MM.1S (cell line): Measurements from ENCODE around the gene CELF3.

ENCODE experiments used
- DNase-seq: peaks from one replicate; pipeline ENCODE4 v3.0.0-alpha.2; 2015
- H2AFZ ChIP-seq: fragments of 300-600 bp; sonication (generic); 2 replicates; pipeline ENCODE4 v1.6.0; 2016; ENCODE audit warnings: antibody characterized with exemption, low read length
- H3F3A ChIP-seq: fragments of 300-600 bp; sonication (generic); 2 replicates; pipeline ENCODE4 v1.6.1; 2016; ENCODE audit warnings: mild to moderate bottlenecking, antibody characterized with exemption, low read length, moderate library complexity, mixed read lengths; ENCODE audit not compliant: insufficient read depth
- H3K27ac ChIP-seq: fragments of 300-600 bp; sonication (generic); 2 replicates; pipeline ENCODE4 v1.5.1; 2016; ENCODE audit warnings: mild to moderate bottlenecking, low read length
- H3K27me3 ChIP-seq: fragments of 300-600 bp; sonication (generic); replicated peaks from 2 replicates; pipeline ENCODE4 v1.6.0; 2016; ENCODE audit warnings: low read length; ENCODE audit not compliant: insufficient read depth
- H3K36me3 ChIP-seq: fragments of 300-600 bp; sonication (generic); replicated peaks from 2 replicates; pipeline ENCODE4 v1.6.1; 2016; ENCODE audit warnings: mild to moderate bottlenecking, low read length, mixed read lengths; ENCODE audit not compliant: insufficient read depth
- H3K4me1 ChIP-seq: fragments of 300-600 bp; sonication (generic); 2 replicates; pipeline ENCODE4 v1.6.1; 2016; ENCODE audit warnings: low read length, mixed read lengths
- H3K4me2 ChIP-seq: fragments of 300-600 bp; sonication (generic); 2 replicates; pipeline ENCODE4 v1.6.0; 2016; ENCODE audit warnings: low read depth, low read length
- H3K4me3 ChIP-seq: fragments of 300-600 bp; sonication (generic); 2 replicates; pipeline ENCODE4 v1.5.1; 2016; ENCODE audit warnings: low read length, mixed read lengths
- H3K79me2 ChIP-seq: fragments of 300-600 bp; sonication (generic); 2 replicates; pipeline ENCODE4 v1.6.1; 2016; ENCODE audit warnings: mixed run types, low read length, mixed read lengths
- H3K9ac ChIP-seq: fragments of 300-600 bp; sonication (generic); 2 replicates; pipeline ENCODE4 v1.6.1; 2016; ENCODE audit warnings: low read length, mixed read lengths
- H3K9me2 ChIP-seq: fragments of 300-600 bp; sonication (generic); replicated peaks from 2 replicates; pipeline ENCODE4 v1.6.1; 2016; ENCODE audit warnings: mild to moderate bottlenecking, low read length, mixed read lengths; ENCODE audit not compliant: insufficient read depth
- H3K9me3 ChIP-seq: fragments of 300-600 bp; sonication (generic); replicated peaks from 2 replicates; pipeline ENCODE4 v1.6.1; 2016; ENCODE audit warnings: mild to moderate bottlenecking, low read length, mixed read lengths; ENCODE audit not compliant: insufficient read depth
- H4K20me1 ChIP-seq: fragments of 300-600 bp; sonication (generic); 2 replicates; pipeline ENCODE4 v1.6.1; 2016; ENCODE audit warnings: mild to moderate bottlenecking, low read length, moderate library complexity, mixed read lengths; ENCODE audit not compliant: insufficient read depth
- EZH2 ChIP-seq: fragments of 300-600 bp; sonication (generic); optimal IDR thresholded peaks from 2 replicates; pipeline ENCODE3; 2017; ENCODE audit warnings: low read depth, mild to moderate bottlenecking, antibody characterized with exemption, low read length, mixed read lengths
- EZH2phosphoT487 ChIP-seq: fragments of 300-600 bp; sonication (generic); IDR thresholded peaks from 2 replicates; pipeline ENCODE4 v1.6.1; 2018; ENCODE audit warnings: antibody characterized with exemption, low read length
- TF ChIP-seq, protein P1 (sequence below): fragments of 300-600 bp; sonication (generic); IDR thresholded peaks from 2 replicates; pipeline ENCODE4 v1.5.1; 2016; ENCODE audit warnings: antibody characterized with exemption, low read length, mixed read lengths

CELF3 gene

DNA sequence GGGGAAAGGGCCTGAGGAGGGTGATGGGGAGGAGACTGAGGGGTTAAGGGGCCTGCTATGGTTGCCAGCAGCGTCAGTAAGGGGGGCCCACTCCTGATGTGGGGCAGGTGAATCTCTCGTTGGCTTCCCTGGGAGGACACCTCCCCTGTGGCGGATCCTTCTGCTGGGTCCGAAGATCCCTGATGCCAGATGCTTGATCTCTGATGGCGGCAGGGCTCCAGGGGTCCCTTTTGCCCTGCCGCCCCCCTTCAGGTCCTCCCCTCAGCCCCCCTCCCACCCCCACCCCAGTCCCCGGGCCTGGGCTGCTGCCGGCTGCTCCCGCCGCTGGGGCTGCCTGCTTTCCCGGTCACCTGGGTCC lies 219 bp downstream of the CELF3 start:
- no peak for DNase-seq
- no peak overlapping the region for H3K4me3 ChIP-seq
- H4K20me1 ChIP-seq, result no peaks in the 10 kb centered on the region
- no peaks in the 10 kb centered on the region for H3K9me3 ChIP-seq
- H3K79me2 ChIP-seq, result no peaks in the 10 kb centered on the region
- no peaks in the 10 kb centered on the region for H3K36me3 ChIP-seq
- H3K4me2 ChIP-seq, result peak overlapping the region; percentile 31; the same call in 1 of the 2 replicates
- peaks cover 7% of the 10 kb centered on the region for H3K4me1 ChIP-seq
- H2AFZ ChIP-seq, result no peak overlapping the region
- H3K9ac ChIP-seq, result no peak overlapping the region
- H3F3A ChIP-seq, result peaks cover 10% of the 10 kb centered on the region
- H3K27me3 ChIP-seq, result peaks cover 79% of the 10 kb centered on the region
- TF ChIP-seq EZH2, result no peak
- TF ChIP-seq, protein P1, sequence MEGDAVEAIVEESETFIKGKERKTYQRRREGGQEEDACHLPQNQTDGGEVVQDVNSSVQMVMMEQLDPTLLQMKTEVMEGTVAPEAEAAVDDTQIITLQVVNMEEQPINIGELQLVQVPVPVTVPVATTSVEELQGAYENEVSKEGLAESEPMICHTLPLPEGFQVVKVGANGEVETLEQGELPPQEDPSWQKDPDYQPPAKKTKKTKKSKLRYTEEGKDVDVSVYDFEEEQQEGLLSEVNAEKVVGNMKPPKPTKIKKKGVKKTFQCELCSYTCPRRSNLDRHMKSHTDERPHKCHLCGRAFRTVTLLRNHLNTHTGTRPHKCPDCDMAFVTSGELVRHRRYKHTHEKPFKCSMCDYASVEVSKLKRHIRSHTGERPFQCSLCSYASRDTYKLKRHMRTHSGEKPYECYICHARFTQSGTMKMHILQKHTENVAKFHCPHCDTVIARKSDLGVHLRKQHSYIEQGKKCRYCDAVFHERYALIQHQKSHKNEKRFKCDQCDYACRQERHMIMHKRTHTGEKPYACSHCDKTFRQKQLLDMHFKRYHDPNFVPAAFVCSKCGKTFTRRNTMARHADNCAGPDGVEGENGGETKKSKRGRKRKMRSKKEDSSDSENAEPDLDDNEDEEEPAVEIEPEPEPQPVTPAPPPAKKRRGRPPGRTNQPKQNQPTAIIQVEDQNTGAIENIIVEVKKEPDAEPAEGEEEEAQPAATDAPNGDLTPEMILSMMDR, result no peak; the same call in 1 of the 2 replicates
- TF ChIP-seq EZH2phosphoT487, result no peak
- H3K9me2 ChIP-seq, result no peaks in the 10 kb centered on the region
- no peak overlapping the region for H3K27ac ChIP-seq

DNA sequence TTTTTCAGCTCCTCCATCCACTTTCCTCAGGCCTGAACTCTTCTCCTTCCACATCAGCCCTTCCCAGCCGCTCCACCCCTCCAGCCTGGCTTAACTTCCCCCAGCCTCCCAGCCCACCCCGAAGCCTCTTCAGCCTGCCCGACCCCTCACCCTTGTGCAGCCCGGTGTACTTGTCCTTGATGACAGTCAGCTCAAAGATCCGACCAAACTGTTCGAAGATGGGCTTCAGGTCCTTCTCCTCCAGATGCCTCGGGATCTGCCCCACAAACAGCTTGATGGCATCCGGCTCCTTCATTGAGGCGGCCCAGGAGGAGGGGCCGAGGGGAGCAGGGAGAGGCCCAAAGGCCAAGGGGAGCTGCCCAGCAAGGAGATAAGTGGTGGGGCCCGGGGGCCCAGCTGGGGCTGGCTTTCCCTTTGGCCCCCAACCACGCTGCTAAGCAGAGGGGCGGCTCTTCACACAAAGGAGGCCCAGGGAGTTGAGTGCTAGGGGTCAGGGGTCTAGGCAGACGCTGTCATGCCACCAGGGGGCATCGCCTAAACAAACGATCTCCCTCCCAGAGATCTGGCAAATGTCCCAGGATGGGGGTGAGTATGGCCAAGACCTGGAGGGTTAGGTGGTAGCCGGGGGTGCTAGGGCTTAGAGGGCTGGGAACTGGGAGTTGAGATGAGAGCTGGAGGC lies 738 bp downstream of the CELF3 start:
- Histone ChIP-seq H3K27me3 (peaks cover 84% of the 10 kb centered on the region), H2AFZ (no peak overlapping the region), H3K4me2 (no peak overlapping the region), H3K9me3 (no peaks in the 10 kb centered on the region), H3K79me2 (no peaks in the 10 kb centered on the region), H3K4me1 (peaks cover 7% of the 10 kb centered on the region), H3K4me3 (no peak overlapping the region), H3F3A (peaks cover 7% of the 10 kb centered on the region), H4K20me1 (no peaks in the 10 kb centered on the region), H3K36me3 (no peaks in the 10 kb centered on the region), H3K9me2 (no peaks in the 10 kb centered on the region), H3K9ac (no peak overlapping the region), H3K27ac (no peak overlapping the region)
- TF ChIP-seq EZH2 (no peak), EZH2phosphoT487 (no peak)
- TF ChIP-seq, protein P1, result peak; percentile 29
- no peak for DNase-seq

DNA sequence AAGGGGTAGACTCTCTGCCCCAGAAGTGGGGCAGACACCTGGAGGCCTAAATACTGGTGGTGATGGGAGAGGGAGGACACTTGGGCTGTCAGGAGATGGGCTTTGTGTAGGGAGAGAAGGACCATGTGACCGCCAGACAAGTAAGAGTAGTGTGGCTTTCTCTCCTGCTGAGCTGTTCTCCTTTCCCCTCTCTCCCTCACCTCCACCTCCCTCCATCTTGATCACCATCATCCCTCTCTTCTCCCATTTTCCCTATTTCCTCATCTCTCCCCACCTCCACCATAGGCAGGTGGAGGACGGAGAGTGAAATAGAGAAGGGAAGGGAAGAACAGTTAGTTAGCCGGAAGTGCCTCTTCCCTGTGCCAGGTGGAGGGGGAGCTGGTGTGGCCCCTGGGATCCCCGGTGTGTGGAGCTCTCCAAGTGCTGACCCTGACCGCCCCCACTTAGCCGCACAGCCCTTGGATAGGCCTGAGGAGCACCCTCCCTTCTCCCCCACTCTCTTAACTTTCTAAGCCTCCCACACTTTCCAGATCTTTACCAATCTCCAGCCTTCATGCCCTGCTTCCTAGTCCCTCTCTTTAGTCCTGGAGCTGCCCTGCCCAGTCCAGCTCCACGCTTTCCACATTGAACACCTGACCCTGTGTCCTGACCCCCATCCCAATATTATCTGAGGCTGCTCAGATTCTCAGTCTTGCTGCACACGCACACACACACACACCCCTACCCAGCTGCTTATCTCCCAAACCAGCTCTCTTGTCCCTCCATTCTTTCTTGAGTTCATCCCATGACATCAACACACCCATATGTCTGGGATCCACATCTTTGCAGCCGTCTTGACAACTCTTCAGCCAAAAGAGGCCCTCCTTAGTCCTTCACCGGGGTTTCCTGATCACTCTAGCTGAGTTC lies 1.5 kb downstream of the CELF3 start:
- Histone ChIP-seq H3K4me3 (no peak overlapping the region), H2AFZ (no peak overlapping the region), H3K36me3 (no peaks in the 10 kb centered on the region), H3F3A (no peaks in the 10 kb centered on the region), H3K9ac (no peak overlapping the region), H3K9me3 (no peaks in the 10 kb centered on the region), H3K27ac (no peak overlapping the region), H3K9me2 (no peaks in the 10 kb centered on the region), H3K4me1 (peaks cover 2% of the 10 kb centered on the region), H3K27me3 (peaks cover 90% of the 10 kb centered on the region), H3K79me2 (no peaks in the 10 kb centered on the region), H4K20me1 (no peaks in the 10 kb centered on the region), H3K4me2 (no peak overlapping the region)
- TF ChIP-seq EZH2phosphoT487 (no peak), EZH2 (no peak)
- TF ChIP-seq, protein P1, result no peak
- DNase-seq, result no peak
